Measurements from ENCODE around the gene THBS3. TPM values are rescaled to one million over a fixed set of nuclear protein-coding genes. Genes with fewer than 3 reads are reported as not detected.
A peak's percentile ranks its signal among the peaks of the same experiment; 100 is the strongest.

The THBS3 gene
- total RNA-seq (2016; rRNA removed; fragmentation: Illumina TruSeq; extraction: Trizol) (0.39 and 0.86 TPM in 2 replicates), polyA plus RNA-seq (2011; rRNA removed) (3.6 and 4.4 TPM in 2 replicates), polyA minus RNA-seq (2011; rRNA and poly(A)+ RNA removed; ENCODE audit: low replicate concordance) (2.9 and 6.9 TPM in 2 replicates), Bru-seq, nascent RNA (percentile 25 among the genes with signal in this experiment), BruChase-seq, experiment 1, labeled RNA remaining after a 6-hour chase (percentile 34 among the genes with signal in this experiment), BruChase-seq, experiment 2, labeled RNA remaining after a 2-hour chase (percentile 27 among the genes with signal in this experiment)
- 0.30 TPM in 1 of 2 replicates, not detected in the other for total RNA-seq (2016; cell fraction: cytosol; rRNA removed; fragmentation: Illumina TruSeq; extraction: Trizol; ENCODE audit: low read depth)
- total RNA-seq (2016; cell fraction: insoluble cytoplasmic fraction; rRNA removed; fragmentation: Illumina TruSeq; extraction: Trizol): 0.77 and 0.95 TPM in 2 replicates
- total RNA-seq (2016; cell fraction: membrane; rRNA removed; fragmentation: Illumina TruSeq; extraction: Trizol): 0.22 and 0.45 TPM in 2 replicates
- 0.94 and 1.8 TPM in 2 replicates for total RNA-seq (2016; cell fraction: nucleus; rRNA removed; fragmentation: Illumina TruSeq; extraction: Trizol)
- polyA plus RNA-seq (2011; cell fraction: cytosol; rRNA removed): 1.5 and 1.8 TPM in 2 replicates
- 19.9 and 26.8 TPM in 2 replicates for polyA plus RNA-seq (2011; cell fraction: nucleus; rRNA removed)
- 2.1 and 2.4 TPM in 2 replicates for polyA plus RNA-seq (2012)
- 0.14 and 0.26 TPM in 2 replicates for polyA plus RNA-seq (2016; cell fraction: cytosol; fragmentation: Illumina TruSeq; extraction: Trizol; ENCODE audit: low read depth)
- polyA plus RNA-seq (2016; cell fraction: insoluble cytoplasmic fraction; fragmentation: Illumina TruSeq; extraction: Trizol; ENCODE audit: low read depth): 0.29 and 0.60 TPM in 2 replicates
- 0.10 and 0.31 TPM in 2 replicates for polyA plus RNA-seq (2016; cell fraction: membrane; fragmentation: Illumina TruSeq; extraction: Trizol; ENCODE audit: low read depth)
- 3.1 and 4.9 TPM in 2 replicates for polyA plus RNA-seq (2016; cell fraction: nucleus; fragmentation: Illumina TruSeq; extraction: Trizol; ENCODE audit: insufficient read depth, low read depth)
- 1.4 and 1.5 TPM in 2 replicates for polyA minus RNA-seq (2011; cell fraction: cytosol; rRNA and poly(A)+ RNA removed)
- 2.7 and 3.4 TPM in 2 replicates for polyA minus RNA-seq (2011; cell fraction: nucleus; rRNA and poly(A)+ RNA removed)
- long read RNA-seq, experiment 1: 0 reads
- long read RNA-seq, experiment 2, partial matches to known transcripts: 2 of 5 reads
- long read RNA-seq, experiment 2, other reads (novel, unspliced or antisense): 3 of 5 reads

- Histone ChIP-seq H3K36me3 (replicated peaks in 1 of 2; ENCODE audit: control insufficient read depth in 1 of 2, insufficient read depth in 2 of 2, low read length in 2 of 2) (peaks cover 3 to 5% of the 10 kb centered on the region in 2 experiments; a peak in 3 of 5 replicates), H2AFZ (ENCODE audit: low read length) (peak within 1 kb of the TSS; percentile 92), H3K4me3 (replicated peaks in 1 of 3; ENCODE audit: insufficient read depth in 1 of 3, low read depth in 2 of 3, low read length in 3 of 3) (peak within 1 kb of the TSS; percentile 96 to 99 (median 98)), H3K79me2 (ENCODE audit: insufficient read depth, low read length) (peaks cover 13% of the 10 kb centered on the region), H4K20me1 (ENCODE audit: insufficient read depth, low read length) (no peaks in the 10 kb centered on the region), H3K27ac (ENCODE audit: extremely low read length, insufficient read depth, low read length) (peak within 1 kb of the TSS; percentile 98), H3K27me3 (ENCODE audit: control insufficient read depth in 1 of 2, insufficient read depth in 2 of 2, low read length in 2 of 2) (peaks cover 0 to 16% of the 10 kb centered on the region in 2 experiments; a peak in 3 of 5 replicates), H3K4me2 (ENCODE audit: low read depth, low read length) (peak within 1 kb of the TSS; percentile 100), H3K4me1 (ENCODE audit: insufficient read depth, low read length) (peaks cover 29% of the 10 kb centered on the region), H3K9ac (ENCODE audit: insufficient read depth, low read depth, low read length) (peak within 1 kb of the TSS; percentile 100), H3K9me3 (ENCODE audit: low read length) (no peaks in the 10 kb centered on the region)
- FAIRE-seq: no peak
- DNase-seq (ENCODE audit: low spot score): no peak
- in situ Hi-C loops (cut with HindIII; ENCODE audit: extremely low pct_ligation_motif_present, low pct_unique_long_range_greater_than_20kb): loop anchor here (10.0 kb wide), 1 partner anchor 387 kb away; no protein-coding TSS in a partner anchor
- TF ChIP-seq SMAD9 (CRISPR knock-in tag; IDR thresholded peaks at IDR 0.05) (no peak), HNRNPL (IDR thresholded peaks at IDR 0.05; ENCODE audit: low read depth, low read length) (0 out of 2 replicates have a peak, but pooled peaks have one; percentile 38), PATZ1 (CRISPR knock-in tag; IDR thresholded peaks at IDR 0.05) (peak; percentile 38), NR0B2 (CRISPR knock-in tag; IDR thresholded peaks at IDR 0.05) (0 out of 2 replicates have a peak, but pooled peaks have one; percentile 12), HHEX (CRISPR knock-in tag; IDR thresholded peaks at IDR 0.05) (no peak), MIER3 (CRISPR knock-in tag; IDR thresholded peaks at IDR 0.05; ENCODE audit: borderline replicate concordance) (no peak), YEATS2 (CRISPR knock-in tag; IDR thresholded peaks at IDR 0.05; ENCODE audit: borderline replicate concordance) (0 out of 2 replicates have a peak, but pooled peaks have one; percentile 6), POLR2G (IDR thresholded peaks at IDR 0.05; ENCODE audit: low read depth, low read length) (peak; percentile 7; the same call in 1 of the 2 replicates)
- 23% methylated on average over 17 of the region's 17 CpGs for WGBS (ENCODE audit: low lambda C conversion rate)
- TSS peak; percentile 76 for BruUV-seq (replicated peaks)
- CTCF ChIA-PET (ENCODE audit: low intra/inter-chr PET ratio, low total read pairs): interaction anchor here (0.7 to 2.4 kb wide), 3 partner anchors 15 to 384 kb away, joined by 3 to 13 read pairs (median 3); partner anchors contain the start of genes KRTCAP2 and TRIM46
- no peak for ATAC-seq
- intact Hi-C loops (cut with micrococcal nuclease; ENCODE audit: unreplicated experiment): loop anchor here (1.0 to 10.0 kb wide), 4 partner anchors 19 to 114 kb away; partner anchors contain the start of genes FDPS, PKLR and RUSC1
- POLR2A ChIA-PET: interaction anchor here (1.1 to 3.5 kb wide), 3 partner anchors 14 to 73 kb away, joined by 3 to 19 read pairs (median 3); no protein-coding TSS in a partner anchor
Observed at GRCh38 chr1:155207806-155208540, at the start of gene THBS3. Gene THBS3 (minus strand): TSS chr1:155207897. CDS start chr1:155207876, 21 bp downstream.
